HepG2 (cell line): ENCODE data around the gene UNC13D. TPM values are rescaled to one million over a fixed set of nuclear protein-coding genes. Genes with fewer than 3 reads are reported as not detected.
A peak's percentile ranks its signal among the peaks of the same experiment; 100 is the strongest.

Experiments
- ISX ChIP-seq: sonication (generic); formaldehyde crosslinking; conservative IDR thresholded peaks from 2 replicates; pipeline ENCODE4 v1.5.0; 2020; ENCODE audit warnings: missing genetic modification reagents
- MXD4 ChIP-seq: IDR thresholded peaks from 2 replicates; pipeline ENCODE4 v1.6.1; 2016; ENCODE audit warnings: mild to moderate bottlenecking, missing biosample characterization, missing genetic modification reagents
- NR2F2 ChIP-seq: IDR thresholded peaks from 2 replicates; pipeline ENCODE4 v1.6.1; 2012; ENCODE audit warnings: low read depth, inconsistent platforms, borderline replicate concordance
- SRSF9 ChIP-seq: fragments of 200-400 bp; formaldehyde crosslinking; IDR thresholded peaks from 2 replicates; pipeline ENCODE4 v1.6.1; 2018; ENCODE audit warnings: borderline replicate concordance, mild to moderate bottlenecking, low read depth, low read length; ENCODE audit not compliant: insufficient read depth, poor library complexity, severe bottlenecking
- ZNF224 ChIP-seq: sonication (generic); formaldehyde crosslinking; IDR thresholded peaks from 2 replicates; pipeline ENCODE4 v1.5.0; 2020; ENCODE audit warnings: mild to moderate bottlenecking, missing genetic modification reagents
- ZNF24 ChIP-seq: fragments of 450-650 bp; IDR thresholded peaks from 2 replicates; pipeline ENCODE4 v1.6.1; 2017; ENCODE audit warnings: antibody characterized with exemption, mild to moderate bottlenecking
- ZNF350 ChIP-seq: sonication (generic); formaldehyde crosslinking; IDR thresholded peaks from 2 replicates; pipeline ENCODE4 v1.4.0; 2020; ENCODE audit warnings: mild to moderate bottlenecking, low read depth, missing genetic modification reagents, borderline replicate concordance
- ZNF510 ChIP-seq: sonication (generic); formaldehyde crosslinking; IDR thresholded peaks from 2 replicates; pipeline ENCODE4 v1.4.0; 2020; ENCODE audit warnings: low read depth, mild to moderate bottlenecking, missing genetic modification reagents
- ZNF598 ChIP-seq: sonication (generic); formaldehyde crosslinking; IDR thresholded peaks from 2 replicates; pipeline ENCODE4 v1.5.1; 2020; ENCODE audit warnings: mild to moderate bottlenecking, missing genetic modification reagents, borderline replicate concordance
- ZNF674 ChIP-seq: sonication (generic); formaldehyde crosslinking; IDR thresholded peaks from 2 replicates; pipeline ENCODE4 v1.5.0; 2020; ENCODE audit warnings: low read depth, mild to moderate bottlenecking, missing genetic modification reagents
- polyA plus RNA-seq, 8 experiments: library from polyadenylated mRNA; depleted of rRNA in 3 of 8; stranded (reverse) in 7 of 8; unstranded in 1 of 8; fragments of >200 nt; fragmentation: Illumina TruSeq in 4 of 8; extraction: Trizol in 4 of 8; gene quantifications; 2 replicates each; pipeline versions ENCODE4 v1.2.1 to v1.2.3, GENCODE V29; 2011 to 2016; ENCODE audit warnings: low read depth in 4 of 8, missing spikeins in 1 of 8, mixed read lengths in 1 of 8; ENCODE audit not compliant: insufficient read depth in 1 of 8
- total RNA-seq, 5 experiments: library from RNA; depleted of rRNA; stranded (reverse); fragments of >200 nt; fragmentation: Illumina TruSeq; extraction: Trizol; gene quantifications; 2 replicates each; pipeline ENCODE4 v1.2.3, GENCODE V29; 2016; ENCODE audit warnings: low read depth in 1 of 5
- TF ChIP-seq, protein P1 (sequence below), 2 experiments: sonication (generic) in 1 of 2; formaldehyde crosslinking in 1 of 2; IDR thresholded peaks; 2 replicates each; pipeline versions ENCODE4 v1.4.0 to v1.6.1; 2016 to 2020; ENCODE audit warnings: borderline replicate concordance in 1 of 2, low read depth in 1 of 2, mild to moderate bottlenecking in 1 of 2, missing genetic modification reagents in 1 of 2
- TF ChIP-seq, protein P2 (sequence below): sonication (generic); formaldehyde crosslinking; IDR thresholded peaks from 2 replicates; pipeline ENCODE4 v1.4.0; 2020; ENCODE audit warnings: mild to moderate bottlenecking, missing genetic modification reagents, borderline replicate concordance
- TF ChIP-seq, protein P3 (sequence below): IDR thresholded peaks from 2 replicates; pipeline ENCODE4 v1.6.1; 2016; ENCODE audit warnings: missing genetic modification reagents, missing compliant biosample characterization
- TF ChIP-seq, protein P4 (sequence below): IDR thresholded peaks from 2 replicates; pipeline ENCODE4 v1.6.1; 2016; ENCODE audit warnings: low read depth, borderline replicate concordance
- TF ChIP-seq, protein P5 (sequence below): sonication (generic); formaldehyde crosslinking; IDR thresholded peaks from 2 replicates; pipeline ENCODE4 v1.4.0; 2020; ENCODE audit warnings: mild to moderate bottlenecking, missing genetic modification reagents
- TF ChIP-seq, protein P6 (sequence below): sonication (generic); formaldehyde crosslinking; IDR thresholded peaks from 2 replicates; pipeline ENCODE4 v1.4.0; 2020; ENCODE audit warnings: missing genetic modification reagents

Gene UNC13D
- total and polyA plus RNA-seq, 2 of the 13 experiments (the other 11 are each of a cell fraction or from before 2014, with no cell fraction given), result 29.7 to 42.7 TPM

DNA sequence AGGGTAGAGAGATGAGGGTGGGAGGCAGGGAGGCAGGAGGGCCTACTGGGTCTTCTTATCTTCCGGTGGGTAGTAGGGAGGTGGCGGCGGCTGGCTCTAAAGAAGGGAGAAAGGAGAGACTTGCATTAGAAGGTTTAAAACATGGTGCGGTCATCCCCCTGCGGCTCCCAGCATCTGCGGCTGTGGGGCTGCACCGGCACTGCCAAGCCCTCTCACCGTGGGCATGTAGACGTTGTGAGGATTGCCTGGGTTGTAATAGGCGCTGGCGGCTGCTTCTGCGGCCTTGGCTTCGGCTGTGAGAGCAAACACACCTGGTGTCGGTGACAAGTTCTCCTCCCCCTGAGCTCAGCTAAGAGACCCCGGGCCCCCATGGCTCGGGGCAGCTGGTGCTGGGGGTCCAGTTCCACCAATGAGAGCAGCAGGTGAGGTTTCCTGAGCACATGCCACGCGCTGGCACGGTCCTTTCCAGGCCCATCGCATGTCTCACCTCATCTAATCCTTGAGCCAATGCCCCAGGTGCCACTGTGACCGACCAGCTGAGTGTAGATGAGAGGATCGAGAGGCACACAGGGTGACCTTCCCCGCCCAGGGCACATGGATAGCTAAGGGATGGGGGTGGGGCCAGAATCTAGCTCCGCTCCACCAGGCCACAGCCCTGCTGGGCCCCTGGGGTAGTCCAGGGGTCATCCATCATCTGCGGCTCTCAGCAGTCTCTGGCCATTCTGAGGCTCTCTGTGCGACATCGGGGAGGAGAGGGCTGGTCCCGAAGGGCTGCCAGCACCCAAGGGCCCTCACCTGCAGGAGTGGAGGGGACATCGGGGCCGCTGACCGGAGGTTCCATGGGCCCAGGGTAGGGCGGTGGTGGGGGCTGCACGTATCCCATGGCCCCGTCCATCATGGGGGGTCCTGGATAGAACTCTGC lies 2.7 kb upstream of the UNC13D start (continued):
- TF ChIP-seq, protein P1, sequence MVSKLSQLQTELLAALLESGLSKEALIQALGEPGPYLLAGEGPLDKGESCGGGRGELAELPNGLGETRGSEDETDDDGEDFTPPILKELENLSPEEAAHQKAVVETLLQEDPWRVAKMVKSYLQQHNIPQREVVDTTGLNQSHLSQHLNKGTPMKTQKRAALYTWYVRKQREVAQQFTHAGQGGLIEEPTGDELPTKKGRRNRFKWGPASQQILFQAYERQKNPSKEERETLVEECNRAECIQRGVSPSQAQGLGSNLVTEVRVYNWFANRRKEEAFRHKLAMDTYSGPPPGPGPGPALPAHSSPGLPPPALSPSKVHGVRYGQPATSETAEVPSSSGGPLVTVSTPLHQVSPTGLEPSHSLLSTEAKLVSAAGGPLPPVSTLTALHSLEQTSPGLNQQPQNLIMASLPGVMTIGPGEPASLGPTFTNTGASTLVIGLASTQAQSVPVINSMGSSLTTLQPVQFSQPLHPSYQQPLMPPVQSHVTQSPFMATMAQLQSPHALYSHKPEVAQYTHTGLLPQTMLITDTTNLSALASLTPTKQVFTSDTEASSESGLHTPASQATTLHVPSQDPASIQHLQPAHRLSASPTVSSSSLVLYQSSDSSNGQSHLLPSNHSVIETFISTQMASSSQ (IDR thresholded peaks at IDR 0.05; ENCODE audit: low read depth), result no peak
- TF ChIP-seq, protein P1 (CRISPR knock-in tag; IDR thresholded peaks at IDR 0.05; ENCODE audit: borderline replicate concordance), result peak; percentile 90
- TF ChIP-seq ZNF598 (CRISPR knock-in tag) (0 out of 2 replicates have a peak, but pooled peaks have one; percentile 36), ISX (CRISPR knock-in tag) (no peak), ZNF24 (no peak), ZNF510 (CRISPR knock-in tag) (no peak), ZNF350 (CRISPR knock-in tag) (peak; percentile 95), ZNF674 (no peak), MXD4 (peak; percentile 84; the same call in 1 of the 2 replicates), NR2F2 (peak; percentile 99), SRSF9 (no peak), ZNF224 (no peak)
- TF ChIP-seq, protein P2, sequence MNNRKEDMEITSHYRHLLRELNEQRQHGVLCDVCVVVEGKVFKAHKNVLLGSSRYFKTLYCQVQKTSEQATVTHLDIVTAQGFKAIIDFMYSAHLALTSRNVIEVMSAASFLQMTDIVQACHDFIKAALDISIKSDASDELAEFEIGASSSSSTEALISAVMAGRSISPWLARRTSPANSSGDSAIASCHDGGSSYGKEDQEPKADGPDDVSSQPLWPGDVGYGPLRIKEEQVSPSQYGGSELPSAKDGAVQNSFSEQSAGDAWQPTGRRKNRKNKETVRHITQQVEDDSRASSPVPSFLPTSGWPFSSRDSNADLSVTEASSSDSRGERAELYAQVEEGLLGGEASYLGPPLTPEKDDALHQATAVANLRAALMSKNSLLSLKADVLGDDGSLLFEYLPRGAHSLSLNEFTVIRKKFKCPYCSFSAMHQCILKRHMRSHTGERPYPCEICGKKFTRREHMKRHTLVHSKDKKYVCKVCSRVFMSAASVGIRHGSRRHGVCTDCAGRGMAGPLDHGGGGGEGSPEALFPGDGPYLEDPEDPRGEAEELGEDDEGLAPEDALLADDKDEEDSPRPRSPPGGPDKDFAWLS (CRISPR knock-in tag), result peak; percentile 91; the same call in 1 of the 2 replicates
- TF ChIP-seq, protein P3, sequence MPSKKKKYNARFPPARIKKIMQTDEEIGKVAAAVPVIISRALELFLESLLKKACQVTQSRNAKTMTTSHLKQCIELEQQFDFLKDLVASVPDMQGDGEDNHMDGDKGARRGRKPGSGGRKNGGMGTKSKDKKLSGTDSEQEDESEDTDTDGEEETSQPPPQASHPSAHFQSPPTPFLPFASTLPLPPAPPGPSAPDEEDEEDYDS (CRISPR knock-in tag), result no peak; the same call in 1 of the 2 replicates
- TF ChIP-seq, protein P4, sequence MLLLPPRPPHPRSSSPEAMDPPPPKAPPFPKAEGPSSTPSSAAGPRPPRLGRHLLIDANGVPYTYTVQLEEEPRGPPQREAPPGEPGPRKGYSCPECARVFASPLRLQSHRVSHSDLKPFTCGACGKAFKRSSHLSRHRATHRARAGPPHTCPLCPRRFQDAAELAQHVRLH (CRISPR knock-in tag), result peak; percentile 84; the same call in 1 of the 2 replicates
- TF ChIP-seq, protein P5, sequence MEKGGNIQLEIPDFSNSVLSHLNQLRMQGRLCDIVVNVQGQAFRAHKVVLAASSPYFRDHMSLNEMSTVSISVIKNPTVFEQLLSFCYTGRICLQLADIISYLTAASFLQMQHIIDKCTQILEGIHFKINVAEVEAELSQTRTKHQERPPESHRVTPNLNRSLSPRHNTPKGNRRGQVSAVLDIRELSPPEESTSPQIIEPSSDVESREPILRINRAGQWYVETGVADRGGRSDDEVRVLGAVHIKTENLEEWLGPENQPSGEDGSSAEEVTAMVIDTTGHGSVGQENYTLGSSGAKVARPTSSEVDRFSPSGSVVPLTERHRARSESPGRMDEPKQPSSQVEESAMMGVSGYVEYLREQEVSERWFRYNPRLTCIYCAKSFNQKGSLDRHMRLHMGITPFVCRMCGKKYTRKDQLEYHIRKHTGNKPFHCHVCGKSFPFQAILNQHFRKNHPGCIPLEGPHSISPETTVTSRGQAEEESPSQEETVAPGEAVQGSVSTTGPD (CRISPR knock-in tag), result no peak; the same call in none of the 2 replicates
- TF ChIP-seq, protein P6, sequence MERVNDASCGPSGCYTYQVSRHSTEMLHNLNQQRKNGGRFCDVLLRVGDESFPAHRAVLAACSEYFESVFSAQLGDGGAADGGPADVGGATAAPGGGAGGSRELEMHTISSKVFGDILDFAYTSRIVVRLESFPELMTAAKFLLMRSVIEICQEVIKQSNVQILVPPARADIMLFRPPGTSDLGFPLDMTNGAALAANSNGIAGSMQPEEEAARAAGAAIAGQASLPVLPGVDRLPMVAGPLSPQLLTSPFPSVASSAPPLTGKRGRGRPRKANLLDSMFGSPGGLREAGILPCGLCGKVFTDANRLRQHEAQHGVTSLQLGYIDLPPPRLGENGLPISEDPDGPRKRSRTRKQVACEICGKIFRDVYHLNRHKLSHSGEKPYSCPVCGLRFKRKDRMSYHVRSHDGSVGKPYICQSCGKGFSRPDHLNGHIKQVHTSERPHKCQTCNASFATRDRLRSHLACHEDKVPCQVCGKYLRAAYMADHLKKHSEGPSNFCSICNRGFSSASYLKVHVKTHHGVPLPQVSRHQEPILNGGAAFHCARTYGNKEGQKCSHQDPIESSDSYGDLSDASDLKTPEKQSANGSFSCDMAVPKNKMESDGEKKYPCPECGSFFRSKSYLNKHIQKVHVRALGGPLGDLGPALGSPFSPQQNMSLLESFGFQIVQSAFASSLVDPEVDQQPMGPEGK (CRISPR knock-in tag), result peak; percentile 97
